ENCODE measurements around the gene SMIM5. TPM values are rescaled to one million over a fixed set of nuclear protein-coding genes. Genes with fewer than 3 reads are reported as not detected.

The SMIM5 gene
- total and polyA plus RNA-seq, 9 of the 15 experiments (the other 6 are each of a cell fraction or from before 2014, with no cell fraction given): 0.08 TPM; not detected in 8

DNA sequence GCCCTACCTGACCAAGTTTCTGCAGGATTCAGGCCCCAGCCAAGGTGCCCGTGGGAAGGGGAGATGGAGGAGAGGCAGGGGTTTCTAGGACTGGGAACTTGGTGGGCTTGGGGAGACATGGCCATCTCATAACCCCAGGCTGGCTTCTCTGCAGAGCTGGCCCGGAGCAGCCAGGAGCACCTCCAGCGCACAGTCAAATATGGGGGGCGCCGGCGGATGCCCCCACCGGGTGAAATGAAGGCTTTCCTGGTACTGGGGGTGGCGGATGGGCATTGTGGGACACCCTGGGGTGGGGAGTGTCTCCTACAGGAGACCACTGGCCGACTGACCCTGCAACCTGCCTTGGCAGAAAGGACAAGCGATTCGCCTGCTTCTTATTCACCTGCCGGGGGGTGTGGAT is 9.2 kb upstream of the SMIM5 start:
- 52% methylated on average over 12 of the region's 12 CpGs for WGBS (ENCODE audit: insufficient coverage, low coverage, missing lambda C conversion rate)

More for the DNA sequence above, 9.2 kb upstream of the SMIM5 start:
- no TSS peak for BruUV-seq (replicated peaks)
- Histone ChIP-seq H3K79me2 (ENCODE audit: control insufficient read depth, insufficient read depth, low read length) (no peaks in the 10 kb centered on the region), H3K36me3 (ENCODE audit: control insufficient read depth, insufficient read depth, low read length) (no peaks in the 10 kb centered on the region), H3K4me3 (no peak overlapping the region), H2AFZ (ENCODE audit: low read depth, low read length) (no peak overlapping the region), H4K20me1 (replicated peaks; ENCODE audit: control insufficient read depth, insufficient read depth, low read length) (peaks cover 17% of the 10 kb centered on the region), H3K4me1 (replicated peaks in 1 of 2; ENCODE audit: control insufficient read depth in 2 of 2, insufficient read depth in 2 of 2, low read length in 2 of 2) (peaks cover 6 to 84% of the 10 kb centered on the region in 2 experiments; a peak in 4 of 5 replicates), H3K9ac (ENCODE audit: insufficient read depth in 1 of 2, low read depth in 2 of 2, low read length in 2 of 2) (peak overlapping the region in 1 of 2 experiments; percentile 52; a peak in 1 of 4 replicates), H3K9me1 (ENCODE audit: control insufficient read depth, insufficient read depth, low read length) (no peaks in the 10 kb centered on the region), H3K4me2 (ENCODE audit: insufficient read depth, low read length) (no peak overlapping the region), H3K9me3 (replicated peaks; ENCODE audit: control insufficient read depth, insufficient read depth, low read depth, low read length) (no peaks in the 10 kb centered on the region), H3K27ac (ENCODE audit: extremely low read depth, low read depth, low read length) (no peak overlapping the region), H3K27me3 (ENCODE audit: control insufficient read depth in 2 of 2, insufficient read depth in 2 of 2, low read length in 2 of 2) (peaks cover 4 to 35% of the 10 kb centered on the region in 2 experiments; a peak in 3 of 5 replicates)
- intact Hi-C loops (cut with micrococcal nuclease) (no loop called here), in situ Hi-C loops (cut with MboI) (no loop called here)
- ChIA-PET POLR2A (interaction anchor here (0.5 to 2.1 kb wide), 14 partner anchors 9 to 1811 kb away, joined by 3 to 8 read pairs (median 3); partner anchors contain the start of gene SMIM5), CTCF (ENCODE audit: low intra/inter-chr PET ratio) (no interaction called here)
- DNase-seq (ENCODE audit: extremely low read depth in 1 of 4, low spot score in 3 of 4): no peak
- TF ChIP-seq ZNF282 (CRISPR knock-in tag; IDR thresholded peaks at IDR 0.05) (no peak), PTBP1 (IDR thresholded peaks at IDR 0.05; ENCODE audit: low read depth, low read length) (no peak), POLR2G (IDR thresholded peaks at IDR 0.05; ENCODE audit: low read depth, low read length) (peak; percentile 28; the same call in 1 of the 2 replicates), ZNF589 (CRISPR knock-in tag; IDR thresholded peaks at IDR 0.05; ENCODE audit: low read depth) (no peak), TSC22D4 (tag; IDR thresholded peaks at IDR 0.05) (no peak), ZNF316 (IDR thresholded peaks at IDR 0.05) (no peak)
- TF ChIP-seq, protein P1, sequence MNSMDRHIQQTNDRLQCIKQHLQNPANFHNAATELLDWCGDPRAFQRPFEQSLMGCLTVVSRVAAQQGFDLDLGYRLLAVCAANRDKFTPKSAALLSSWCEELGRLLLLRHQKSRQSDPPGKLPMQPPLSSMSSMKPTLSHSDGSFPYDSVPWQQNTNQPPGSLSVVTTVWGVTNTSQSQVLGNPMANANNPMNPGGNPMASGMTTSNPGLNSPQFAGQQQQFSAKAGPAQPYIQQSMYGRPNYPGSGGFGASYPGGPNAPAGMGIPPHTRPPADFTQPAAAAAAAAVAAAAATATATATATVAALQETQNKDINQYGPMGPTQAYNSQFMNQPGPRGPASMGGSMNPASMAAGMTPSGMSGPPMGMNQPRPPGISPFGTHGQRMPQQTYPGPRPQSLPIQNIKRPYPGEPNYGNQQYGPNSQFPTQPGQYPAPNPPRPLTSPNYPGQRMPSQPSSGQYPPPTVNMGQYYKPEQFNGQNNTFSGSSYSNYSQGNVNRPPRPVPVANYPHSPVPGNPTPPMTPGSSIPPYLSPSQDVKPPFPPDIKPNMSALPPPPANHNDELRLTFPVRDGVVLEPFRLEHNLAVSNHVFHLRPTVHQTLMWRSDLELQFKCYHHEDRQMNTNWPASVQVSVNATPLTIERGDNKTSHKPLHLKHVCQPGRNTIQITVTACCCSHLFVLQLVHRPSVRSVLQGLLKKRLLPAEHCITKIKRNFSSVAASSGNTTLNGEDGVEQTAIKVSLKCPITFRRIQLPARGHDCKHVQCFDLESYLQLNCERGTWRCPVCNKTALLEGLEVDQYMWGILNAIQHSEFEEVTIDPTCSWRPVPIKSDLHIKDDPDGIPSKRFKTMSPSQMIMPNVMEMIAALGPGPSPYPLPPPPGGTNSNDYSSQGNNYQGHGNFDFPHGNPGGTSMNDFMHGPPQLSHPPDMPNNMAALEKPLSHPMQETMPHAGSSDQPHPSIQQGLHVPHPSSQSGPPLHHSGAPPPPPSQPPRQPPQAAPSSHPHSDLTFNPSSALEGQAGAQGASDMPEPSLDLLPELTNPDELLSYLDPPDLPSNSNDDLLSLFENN (IDR thresholded peaks at IDR 0.05; ENCODE audit: low read depth in 2 of 2, low read length in 2 of 2): no peak
- no peak for FAIRE-seq
- ATAC-seq: no peak
